Tibial nerve (tissue), 4 donors: Measurements from ENCODE around the gene GRM1.

Experiments used
- CTCF ChIP-seq, 5 experiments: fragments of 200-600 bp in 3 of 5; fragments of 450-650 bp in 2 of 5; sonication (generic) in 3 of 5; IDR thresholded peaks; one replicate each; pipeline ENCODE4 v1.5.1; 2016 to 2019; ENCODE audit warnings: antibody characterized with exemption in 5 of 5, mild to moderate bottlenecking in 3 of 5, moderate library complexity in 2 of 5
- EP300 ChIP-seq, 2 donors: sonication (generic); formaldehyde crosslinking; IDR thresholded peaks; one replicate each; pipeline ENCODE4 v1.6.1; 2017; ENCODE audit warnings: antibody characterized with exemption in 2 of 2, mild to moderate bottlenecking in 1 of 2
- POLR2A ChIP-seq, 2 donors: fragments of 450-650 bp; IDR thresholded peaks; one replicate each; pipeline ENCODE4 v1.6.1; 2017; ENCODE audit warnings: antibody characterized with exemption in 2 of 2, mild to moderate bottlenecking in 2 of 2, moderate library complexity in 2 of 2

- no peak for TF ChIP-seq POLR2A (IDR thresholded peaks at IDR 0.05)
- no peak for TF ChIP-seq CTCF (IDR thresholded peaks at IDR 0.05)
- TF ChIP-seq EP300 (IDR thresholded peaks at IDR 0.05) = no peak
Observed at GRCh38 chr6:146359131-146359530, 330.3 kb downstream of the GRM1 start.
